GM21367 (cell line): ENCODE measurements around the gene MRPL21.
A peak's percentile ranks its signal among the peaks of the same experiment; 100 is the strongest.

Experiments used
- ATAC-seq: cut with Tn5 transposase; IDR thresholded peaks from one replicate; pipeline ENCODE4 v1.9.1; 2021; ENCODE audit not compliant: unreplicated experiment

Gene MRPL21

DNA sequence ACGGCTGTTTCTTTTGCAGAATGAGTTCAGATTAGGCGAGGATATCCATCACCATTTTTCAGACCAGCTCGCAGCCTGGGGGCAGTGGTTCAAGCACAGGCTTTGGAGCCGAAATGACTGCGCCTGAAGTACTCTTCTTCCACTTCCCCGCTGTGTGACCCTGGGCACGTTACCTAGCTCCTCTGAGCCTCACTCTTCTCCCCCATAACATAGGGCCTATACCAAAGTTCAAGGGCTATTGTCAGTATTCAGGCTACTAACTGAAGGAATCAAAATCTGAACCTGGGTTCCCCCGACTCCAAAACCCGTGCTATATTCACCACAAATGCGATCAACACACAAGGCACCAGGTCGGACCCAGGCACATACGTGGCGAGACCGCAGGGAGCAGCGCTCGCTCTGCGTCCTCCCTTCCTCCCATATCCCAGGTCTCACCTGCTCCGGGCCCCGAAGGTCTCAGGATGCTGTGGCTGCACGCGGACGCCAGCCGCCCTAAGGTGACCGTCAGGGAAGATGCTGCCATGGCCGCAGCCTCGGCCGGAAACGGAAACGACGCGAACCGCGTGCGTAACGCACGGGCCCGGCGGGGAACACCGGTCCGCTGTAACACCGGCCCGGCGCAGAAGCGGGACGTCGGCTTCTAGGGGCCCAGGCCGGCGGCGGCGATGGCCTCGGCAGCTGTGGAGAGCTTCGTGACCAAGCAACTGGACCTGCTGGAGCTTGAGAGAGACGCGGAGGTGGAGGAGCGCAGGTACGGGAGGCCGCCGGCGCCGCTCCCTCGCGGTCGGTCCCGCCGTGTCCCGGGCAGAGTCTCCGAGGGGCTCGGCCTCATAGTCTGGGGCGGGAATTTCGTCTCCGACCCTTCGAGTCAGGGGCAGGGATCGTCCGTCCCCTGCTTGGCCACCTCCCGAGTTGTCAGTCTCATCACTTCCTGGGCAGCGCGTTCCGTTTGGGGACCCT is at the start of gene MRPL21, which contains the start of gene IGHMBP2:
TSS of gene MRPL21 (minus strand) at position 545 of the 960 bp plus-strand sequence. CDS start at position 523, 22 bp downstream.
TSS of gene IGHMBP2 (plus strand) at position 604 of the 960 bp plus-strand sequence. CDS start at position 666, 62 bp downstream.
- ATAC-seq: peak; percentile 81

- ATAC-seq: no peak
Measured at GRCh38 chr11:68950762-68951161, 47.1 kb upstream of the MRPL21 start.

DNA sequence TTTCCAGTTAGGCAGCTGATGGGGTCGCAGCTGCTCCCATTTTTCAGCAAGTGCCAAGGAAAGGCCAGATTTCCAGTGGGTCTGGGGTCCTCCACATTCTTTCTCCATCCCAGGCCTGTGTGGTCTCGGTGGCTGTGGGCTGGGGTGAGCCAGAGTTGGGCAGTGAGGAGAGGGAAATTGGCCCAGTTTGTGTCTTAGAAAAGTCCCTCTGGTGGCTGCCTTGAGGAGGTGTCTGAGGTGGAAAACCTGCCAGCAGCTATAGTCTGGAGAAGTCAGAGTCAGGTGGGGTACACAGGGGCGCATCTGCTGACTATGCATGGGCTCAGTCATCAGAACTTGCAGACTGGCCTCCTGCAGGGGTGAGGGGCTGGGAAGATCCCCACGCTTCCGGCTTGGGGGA is 46.6 kb upstream of the MRPL21 start:
- ATAC-seq: no peak

GRCh38 chr11:68948935-68949334 is 45.3 kb upstream of the MRPL21 start:
- ATAC-seq: no peak

GRCh38 chr11:68948496-68948895 is 44.9 kb upstream of the MRPL21 start:
- ATAC-seq: no peak

DNA sequence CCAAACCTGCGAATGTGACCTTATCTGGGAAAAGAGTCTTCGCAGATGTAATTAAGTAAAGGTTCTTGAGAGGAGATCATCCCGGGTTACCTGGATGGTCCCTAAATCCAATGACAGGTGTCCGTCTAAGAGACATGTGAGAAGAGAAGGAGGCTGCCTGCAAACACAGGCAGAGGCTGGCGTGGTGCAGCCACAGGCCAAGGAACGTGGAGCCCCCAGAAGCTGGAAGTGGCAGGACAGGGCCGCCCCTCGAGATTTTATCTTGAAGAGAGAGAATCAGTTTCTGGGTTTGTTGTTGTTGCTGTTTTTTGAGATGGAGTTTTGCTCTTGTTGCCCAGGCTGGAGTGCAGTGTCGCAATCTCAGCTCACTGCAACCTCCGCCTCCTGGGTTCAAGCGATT is 43.5 kb upstream of the MRPL21 start:
- ATAC-seq: no peak

DNA sequence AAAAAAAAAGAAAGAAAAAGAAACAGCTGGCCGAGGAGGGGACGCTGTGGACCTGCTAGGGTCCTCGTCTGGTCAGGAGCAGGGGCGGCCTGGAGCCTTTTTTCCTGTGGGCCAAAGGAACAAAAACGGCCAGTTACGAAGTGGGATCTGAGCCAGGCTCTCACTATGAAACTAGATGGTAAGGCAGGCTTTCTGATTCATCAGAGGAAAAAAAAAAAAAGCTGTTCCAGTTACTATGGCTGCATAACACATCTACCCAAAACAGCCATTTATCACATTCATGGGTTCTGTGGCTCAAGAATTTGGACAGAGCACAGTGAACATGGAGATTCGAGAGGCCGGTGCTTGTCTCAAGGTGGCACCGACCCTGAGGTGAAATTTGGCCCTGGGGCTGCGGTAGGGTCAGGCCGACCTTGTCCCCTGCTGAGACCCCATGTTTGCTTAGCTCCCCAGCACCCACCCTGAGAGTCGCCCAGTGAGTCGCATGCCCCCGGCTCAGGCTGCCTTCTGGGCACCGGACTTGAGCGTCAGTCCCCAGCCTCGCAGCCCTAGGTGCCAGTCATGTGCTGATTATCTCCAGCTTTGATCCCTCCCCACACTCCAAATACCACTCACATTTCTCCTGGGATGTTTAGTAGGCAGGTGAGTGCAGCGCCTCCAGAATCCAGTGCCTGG is 42.9 kb upstream of the MRPL21 start:
- no peak for ATAC-seq

DNA sequence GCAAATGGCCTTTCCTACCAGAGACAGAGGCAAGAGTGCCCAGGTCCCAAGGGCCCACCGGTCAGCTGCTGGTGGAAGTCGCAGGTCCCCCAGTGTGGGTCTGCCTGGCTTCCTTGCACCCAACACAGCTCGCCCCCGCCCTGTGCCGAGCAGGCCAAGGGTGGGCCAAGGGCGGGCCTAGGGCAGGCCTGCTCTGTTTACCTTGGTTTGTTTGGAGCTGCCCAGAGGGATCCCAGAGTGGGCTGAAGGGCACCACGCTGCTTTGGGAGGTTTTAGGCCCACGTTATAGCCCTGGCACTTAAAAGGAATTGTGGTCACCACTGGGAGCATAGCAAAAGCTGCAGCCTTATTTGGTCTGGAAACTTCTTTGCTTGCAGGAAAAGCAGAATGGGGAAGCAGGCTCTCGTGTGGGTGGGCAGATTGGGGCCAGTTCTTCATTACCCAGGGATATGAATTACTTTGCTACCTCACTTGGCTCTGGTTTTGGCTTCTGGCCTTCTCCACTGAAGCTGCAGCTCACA is 39.2 kb upstream of the MRPL21 start:
- ATAC-seq: no peak

DNA sequence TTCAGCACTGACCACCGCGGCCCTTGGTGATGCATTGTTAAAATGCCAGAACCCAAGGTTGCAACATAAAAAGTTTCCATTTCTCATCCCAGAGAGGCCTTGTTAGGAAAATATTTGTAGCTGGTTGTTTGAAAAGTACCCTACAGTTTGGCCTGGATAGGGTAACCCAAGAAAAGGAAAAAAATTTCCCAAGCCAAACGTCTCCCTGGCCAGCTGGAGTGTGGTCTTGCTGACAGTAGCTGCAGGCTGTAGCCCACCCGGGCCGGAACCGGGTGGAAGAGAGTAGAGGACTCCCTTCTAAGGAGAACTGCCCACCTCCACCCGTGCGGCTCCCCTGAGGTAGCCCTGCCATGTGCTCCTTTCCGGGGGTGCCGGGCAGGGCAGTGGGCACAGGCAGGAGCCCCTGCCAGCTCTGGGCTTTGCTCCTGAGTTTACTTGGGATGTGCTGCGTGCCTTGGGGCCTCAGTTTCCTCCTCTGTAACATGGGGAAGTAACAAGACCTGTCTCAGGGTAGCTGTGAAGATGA is 38.5 kb upstream of the MRPL21 start:
- ATAC-seq: no peak

DNA sequence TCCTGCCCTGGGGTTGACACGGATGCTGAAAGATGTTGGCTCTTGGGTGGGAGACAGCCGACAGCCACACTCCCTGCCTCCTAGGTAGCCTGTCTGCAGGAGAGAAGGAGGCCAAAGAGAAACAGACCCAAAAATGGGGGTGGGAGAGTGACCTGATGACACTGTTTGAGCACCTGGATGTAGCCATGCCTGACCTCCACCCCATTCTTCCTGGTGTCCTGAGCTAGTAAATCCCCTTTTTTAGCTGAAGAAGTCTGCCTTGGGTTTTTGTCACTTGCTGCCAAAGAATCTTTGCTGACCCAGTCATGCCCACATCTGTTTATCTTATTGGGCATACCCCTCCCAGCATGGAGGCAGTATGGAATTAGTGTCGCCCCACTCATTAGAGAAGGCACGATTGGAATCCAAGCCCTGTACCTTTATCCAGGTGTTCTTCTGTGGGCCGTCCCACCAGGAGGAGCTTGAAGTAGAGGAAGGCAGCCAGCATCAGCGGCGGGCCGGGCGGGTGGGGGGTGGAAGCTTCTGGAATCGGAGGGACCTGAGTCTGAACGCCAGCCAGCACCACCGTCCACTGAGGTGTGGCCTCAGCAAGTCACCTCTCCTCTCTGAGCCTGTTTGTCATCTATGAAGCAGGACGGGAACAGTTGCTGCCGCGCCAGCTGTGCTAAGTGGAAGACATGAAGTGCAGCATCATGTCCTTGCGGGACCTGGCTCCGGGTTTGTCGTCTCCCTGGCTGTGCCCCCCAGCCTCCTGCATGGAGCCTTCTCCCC is 37.9 kb upstream of the MRPL21 start:
- no peak for ATAC-seq

DNA sequence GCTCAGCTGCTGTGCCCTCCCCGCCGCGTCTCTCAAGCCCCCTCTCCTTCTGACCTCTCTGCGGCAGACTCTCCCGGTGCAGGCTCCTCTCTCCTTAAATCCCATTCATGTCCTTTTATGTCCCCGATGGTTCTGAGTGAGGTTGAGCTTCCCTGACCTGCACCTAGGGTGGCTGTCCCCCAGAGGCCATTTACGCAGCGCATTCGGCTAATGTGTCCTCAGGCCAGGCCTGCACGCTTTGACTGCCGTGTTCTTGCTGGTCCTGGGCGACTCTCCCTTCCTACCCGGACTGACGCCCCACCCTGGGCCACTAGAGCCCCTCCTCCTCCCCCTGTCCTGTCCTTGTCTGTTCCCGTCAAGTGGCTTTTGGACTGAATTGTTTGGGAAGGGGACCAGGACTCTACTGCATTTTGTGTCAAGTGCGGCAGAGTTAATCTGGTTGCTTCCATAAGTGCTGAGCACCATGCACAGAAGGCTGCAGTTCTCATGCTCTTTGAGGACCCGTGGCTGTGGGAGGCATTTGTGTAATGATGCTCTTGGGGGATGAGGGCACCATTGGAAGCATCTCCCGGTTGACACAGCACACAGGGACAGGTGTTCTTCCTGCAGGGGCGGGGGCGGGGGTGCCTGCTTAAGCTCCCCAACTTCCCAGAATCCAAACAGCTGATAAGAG is 37.2 kb upstream of the MRPL21 start:
- ATAC-seq: no peak

DNA sequence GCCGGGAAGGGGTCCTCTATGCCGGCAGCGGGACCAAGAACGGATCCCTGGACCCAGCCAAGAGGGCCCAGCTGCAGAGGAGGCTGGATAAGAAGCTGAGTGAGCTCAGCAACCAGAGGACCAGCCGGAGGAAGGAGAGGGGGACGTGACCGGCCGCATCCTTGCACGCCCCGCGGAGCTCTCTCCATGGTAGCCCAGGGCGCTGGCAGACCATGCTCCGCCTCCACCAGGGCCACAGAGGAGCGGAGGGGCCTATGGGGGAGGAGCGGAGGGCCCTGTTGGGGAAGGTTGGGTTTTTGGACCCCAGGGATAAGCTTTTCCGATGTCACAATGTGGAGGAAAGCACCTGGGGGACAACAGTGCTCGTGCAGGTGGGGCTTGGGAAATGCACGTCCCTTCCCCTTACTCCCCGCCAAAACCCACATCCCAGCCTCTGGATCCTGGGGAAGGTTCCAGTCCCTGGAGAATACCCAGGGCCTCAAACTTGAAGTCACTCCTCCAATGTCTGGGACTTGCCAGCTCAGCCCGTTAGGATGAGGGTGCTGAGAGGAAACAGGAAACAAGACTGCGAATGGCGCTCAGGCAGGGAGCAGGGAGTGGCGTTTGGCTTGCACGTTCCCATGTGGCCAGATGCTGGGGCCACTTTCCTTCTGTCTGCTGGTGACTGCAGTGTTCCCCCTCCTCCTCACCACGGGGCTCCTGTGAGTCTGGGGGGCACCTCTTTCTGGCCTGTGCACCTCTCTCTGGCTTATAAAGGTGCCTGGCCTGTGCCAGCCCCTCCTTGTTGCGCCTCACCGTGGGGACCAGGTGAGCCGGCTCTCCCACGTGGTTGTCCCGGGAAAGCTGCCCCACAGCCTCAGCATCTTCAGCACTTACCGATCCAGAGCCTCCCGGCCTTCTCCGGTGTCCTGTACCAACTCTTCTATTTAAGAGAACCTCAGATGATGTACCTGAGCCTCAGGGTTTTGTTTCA is 36.2 kb upstream of the MRPL21 start:
- no peak for ATAC-seq

- ATAC-seq: no peak
Measured at GRCh38 chr11:68938816-68939582, 35.4 kb upstream of the MRPL21 start.

GRCh38 chr11:68938088-68938487 is 34.5 kb upstream of the MRPL21 start:
- no peak for ATAC-seq

DNA sequence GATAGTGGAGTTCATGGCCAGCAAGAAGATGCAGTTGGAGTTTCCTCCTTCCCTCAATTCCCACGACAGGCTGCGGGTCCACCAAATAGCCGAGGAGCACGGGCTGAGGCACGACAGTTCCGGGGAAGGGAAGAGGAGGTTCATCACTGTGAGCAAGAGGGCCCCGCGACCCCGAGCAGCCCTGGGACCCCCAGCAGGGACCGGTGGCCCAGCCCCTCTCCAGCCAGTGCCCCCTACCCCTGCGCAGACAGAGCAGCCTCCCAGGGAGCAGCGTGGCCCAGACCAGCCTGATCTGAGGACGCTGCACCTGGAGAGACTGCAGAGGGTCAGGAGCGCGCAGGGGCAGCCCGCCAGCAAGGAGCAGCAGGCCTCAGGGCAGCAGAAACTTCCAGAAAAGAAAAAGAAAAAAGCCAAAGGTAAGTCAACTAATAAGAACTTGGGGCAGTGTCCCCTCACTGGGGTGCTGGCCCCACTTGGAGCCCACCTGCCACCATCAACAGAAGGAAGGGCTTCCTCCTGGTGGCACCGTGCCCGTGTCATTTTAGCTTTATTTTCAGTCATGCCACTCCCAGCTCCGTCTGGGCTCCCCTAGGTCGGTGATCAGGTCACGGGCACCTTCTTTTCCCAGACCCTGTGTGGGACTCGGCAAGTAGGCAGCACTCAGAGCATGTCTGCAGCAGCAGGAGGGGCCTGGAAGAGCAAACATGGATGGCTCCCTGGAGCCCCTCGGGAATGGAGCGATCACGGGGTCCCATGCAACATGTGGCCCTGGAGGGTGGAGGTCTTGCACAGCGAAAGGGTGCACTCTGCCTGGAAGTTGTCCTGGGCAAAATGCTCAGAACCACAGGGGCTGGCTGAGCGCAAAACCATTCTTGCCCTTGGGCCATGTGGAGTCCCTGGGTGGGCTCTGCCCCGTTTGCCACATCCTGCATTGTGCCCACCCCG is 33.3 kb upstream of the MRPL21 start:
- no peak for ATAC-seq

GRCh38 chr11:68936358-68936636 is 32.7 kb upstream of the MRPL21 start:
- no peak for ATAC-seq
